Parathyroid adenoma (tissue), 2 donors: ENCODE data around the gene GTF2H1.
A peak's percentile ranks its signal among the peaks of the same experiment; 100 is the strongest.
"Not testable (repeated sequence)": the region's sequence is repeated elsewhere in the genome, so short reads cannot be mapped to it uniquely, and the experiment has no call there.

Experiments
- H2AFZ ChIP-seq: fragments of 300-600 bp; sonication (generic); one replicate; pipeline ENCODE4 v1.7.0; 2017; ENCODE audit warnings: antibody characterized with exemption, mild to moderate bottlenecking
- H3K27ac ChIP-seq: fragments of 300-600 bp; sonication (generic); one replicate; pipeline ENCODE4 v1.7.0; 2017
- H3K27me3 ChIP-seq: fragments of 300-600 bp; sonication (generic); one replicate; pipeline ENCODE4 v1.7.0; 2017; ENCODE audit warnings: low read length; ENCODE audit not compliant: control insufficient read depth, insufficient read depth
- H3K36me3 ChIP-seq: fragments of 300-600 bp; sonication (generic); one replicate; pipeline ENCODE4 v1.7.0; 2017; ENCODE audit warnings: low read length; ENCODE audit not compliant: control insufficient read depth, insufficient read depth
- H3K4me1 ChIP-seq: fragments of 300-600 bp; sonication (generic); one replicate; pipeline ENCODE4 v1.7.0; 2017; ENCODE audit warnings: control low read depth
- H3K4me2 ChIP-seq: fragments of 300-600 bp; sonication (generic); one replicate; pipeline ENCODE4 v1.7.0; 2017; ENCODE audit warnings: low read length
- H3K4me3 ChIP-seq: fragments of 300-600 bp; sonication (generic); one replicate; pipeline ENCODE4 v1.7.0; 2017; ENCODE audit warnings: low read depth, low read length
- H3K79me2 ChIP-seq: fragments of 300-600 bp; sonication (generic); one replicate; pipeline ENCODE4 v1.7.0; 2017; ENCODE audit warnings: control low read depth
- H3K9ac ChIP-seq: fragments of 300-600 bp; sonication (generic); one replicate; pipeline ENCODE4 v1.7.0; 2017; ENCODE audit warnings: mild to moderate bottlenecking
- H3K9me3 ChIP-seq: fragments of 300-600 bp; sonication (generic); one replicate; pipeline ENCODE4 v1.7.0; 2017; ENCODE audit warnings: low read length; ENCODE audit not compliant: control insufficient read depth
- TF ChIP-seq, protein P1 (sequence below): fragments of 300-600 bp; sonication (generic); IDR thresholded peaks from one replicate; pipeline ENCODE4 v1.7.0; 2017; ENCODE audit warnings: antibody characterized with exemption, mild to moderate bottlenecking
- donor health status: primary hyperparathyroidism.

GTF2H1 gene

DNA sequence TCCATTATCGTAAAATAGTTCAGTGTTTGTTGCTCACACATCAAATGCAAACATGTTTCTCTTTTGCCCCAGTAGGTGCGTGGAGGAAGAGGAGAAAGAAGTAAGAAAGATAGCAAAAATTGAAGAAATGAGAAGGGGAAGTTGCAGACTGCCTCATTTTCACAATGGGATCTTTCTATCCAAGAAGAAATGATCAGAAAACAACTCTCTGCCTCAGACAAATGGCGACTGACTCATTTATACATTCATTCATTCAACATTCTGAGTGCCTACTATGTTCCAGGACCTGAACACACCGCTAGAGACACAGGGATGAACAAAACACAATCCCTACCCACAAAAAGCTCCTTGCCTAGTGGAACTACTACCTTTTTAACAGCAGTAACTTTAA lies 794 bp upstream of the GTF2H1 start:
- peak overlapping the region; percentile 95 for H2AFZ ChIP-seq
- no peaks in the 10 kb centered on the region for H3K27me3 ChIP-seq
- H3K9ac ChIP-seq, result peak overlapping the region; percentile 57
- peak overlapping the region; percentile 88 for H3K4me2 ChIP-seq
- H3K4me3 ChIP-seq, result peak overlapping the region; percentile 95
- H3K27ac ChIP-seq, result peak overlapping the region; percentile 96
- TF ChIP-seq, protein P1, sequence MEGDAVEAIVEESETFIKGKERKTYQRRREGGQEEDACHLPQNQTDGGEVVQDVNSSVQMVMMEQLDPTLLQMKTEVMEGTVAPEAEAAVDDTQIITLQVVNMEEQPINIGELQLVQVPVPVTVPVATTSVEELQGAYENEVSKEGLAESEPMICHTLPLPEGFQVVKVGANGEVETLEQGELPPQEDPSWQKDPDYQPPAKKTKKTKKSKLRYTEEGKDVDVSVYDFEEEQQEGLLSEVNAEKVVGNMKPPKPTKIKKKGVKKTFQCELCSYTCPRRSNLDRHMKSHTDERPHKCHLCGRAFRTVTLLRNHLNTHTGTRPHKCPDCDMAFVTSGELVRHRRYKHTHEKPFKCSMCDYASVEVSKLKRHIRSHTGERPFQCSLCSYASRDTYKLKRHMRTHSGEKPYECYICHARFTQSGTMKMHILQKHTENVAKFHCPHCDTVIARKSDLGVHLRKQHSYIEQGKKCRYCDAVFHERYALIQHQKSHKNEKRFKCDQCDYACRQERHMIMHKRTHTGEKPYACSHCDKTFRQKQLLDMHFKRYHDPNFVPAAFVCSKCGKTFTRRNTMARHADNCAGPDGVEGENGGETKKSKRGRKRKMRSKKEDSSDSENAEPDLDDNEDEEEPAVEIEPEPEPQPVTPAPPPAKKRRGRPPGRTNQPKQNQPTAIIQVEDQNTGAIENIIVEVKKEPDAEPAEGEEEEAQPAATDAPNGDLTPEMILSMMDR, result no peak
- H3K79me2 ChIP-seq, result peaks cover 19% of the 10 kb centered on the region
- no peaks in the 10 kb centered on the region for H3K36me3 ChIP-seq
- H3K9me3 ChIP-seq, result no peaks in the 10 kb centered on the region
- no peaks in the 10 kb centered on the region for H3K4me1 ChIP-seq

DNA sequence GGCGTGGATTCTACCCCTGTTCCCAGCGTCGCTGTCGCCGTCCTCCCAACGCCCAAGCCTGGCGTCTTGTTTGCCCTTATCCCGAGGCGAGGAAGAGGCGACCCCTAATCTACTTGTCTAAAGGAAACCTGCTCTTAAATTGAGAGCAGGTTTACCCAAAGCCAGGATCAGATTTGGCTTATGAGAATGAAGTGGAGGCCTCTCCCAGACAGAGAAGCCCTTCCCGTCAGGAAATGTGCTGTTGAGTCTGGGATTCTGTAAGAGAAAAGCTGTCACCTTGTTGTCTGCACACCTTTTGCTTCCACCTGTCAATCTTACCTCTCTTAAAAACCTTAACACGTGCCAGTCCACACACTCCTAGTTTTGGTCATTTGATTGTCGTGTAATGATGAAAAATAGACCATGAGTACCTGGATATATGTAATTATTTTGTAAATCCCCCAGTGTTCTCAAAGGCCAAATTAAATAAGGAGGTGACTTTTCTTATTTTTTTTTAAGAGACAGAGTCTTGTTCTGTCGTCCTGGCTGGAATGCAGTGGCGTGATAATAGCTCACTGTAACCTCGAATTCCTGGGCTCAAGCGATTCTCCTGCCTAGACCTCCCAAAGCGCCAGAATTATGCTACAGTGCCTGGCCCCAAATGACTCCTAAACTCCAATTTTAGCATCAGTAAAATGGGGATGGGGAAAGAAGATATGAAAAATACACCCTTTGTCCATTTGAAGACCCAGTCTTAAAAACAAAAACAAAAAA lies 627 bp downstream of the GTF2H1 start:
- H3K27ac ChIP-seq, result no peak overlapping the region
- no peaks in the 10 kb centered on the region for H3K27me3 ChIP-seq
- peak overlapping the region; percentile 56 for H2AFZ ChIP-seq
- no peaks in the 10 kb centered on the region for H3K36me3 ChIP-seq
- no peaks in the 10 kb centered on the region for H3K4me1 ChIP-seq
- H3K4me2 ChIP-seq, result peak overlapping the region; percentile 59
- no peaks in the 10 kb centered on the region for H3K9me3 ChIP-seq
- peaks cover 17% of the 10 kb centered on the region for H3K79me2 ChIP-seq
- no peak overlapping the region for H3K9ac ChIP-seq
- TF ChIP-seq, protein P1, result no peak
- H3K4me3 ChIP-seq, result peak overlapping the region; percentile 95

DNA sequence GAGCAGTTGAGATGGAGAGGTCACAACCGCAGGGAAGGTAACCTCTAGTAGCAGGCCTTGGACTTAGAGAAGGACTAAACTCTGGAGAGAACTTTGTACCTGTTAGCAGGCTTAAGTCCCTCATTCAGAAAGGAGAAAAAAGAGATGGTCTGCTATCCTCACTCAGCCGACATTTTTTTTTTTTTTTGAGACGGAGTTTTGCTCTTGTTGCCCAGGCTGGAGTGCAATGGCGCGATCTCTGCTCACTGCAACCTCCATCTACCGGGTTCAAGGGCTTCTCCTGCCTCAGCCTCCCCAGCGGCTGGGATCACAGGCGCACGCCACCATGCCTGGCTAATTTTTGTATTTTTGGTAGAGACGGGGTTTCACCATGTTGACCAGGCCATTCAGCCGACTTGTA lies 1.5 kb downstream of the GTF2H1 start:
- H3K9me3 ChIP-seq, H3K4me3 ChIP-seq, H3K36me3 ChIP-seq, H3K4me1 ChIP-seq, H3K27ac ChIP-seq, H3K27me3 ChIP-seq, H3K4me2 ChIP-seq, H3K9ac ChIP-seq, H2AFZ ChIP-seq: not testable (repeated sequence)
- H3K79me2 ChIP-seq, result peaks cover 17% of the 10 kb centered on the region

DNA sequence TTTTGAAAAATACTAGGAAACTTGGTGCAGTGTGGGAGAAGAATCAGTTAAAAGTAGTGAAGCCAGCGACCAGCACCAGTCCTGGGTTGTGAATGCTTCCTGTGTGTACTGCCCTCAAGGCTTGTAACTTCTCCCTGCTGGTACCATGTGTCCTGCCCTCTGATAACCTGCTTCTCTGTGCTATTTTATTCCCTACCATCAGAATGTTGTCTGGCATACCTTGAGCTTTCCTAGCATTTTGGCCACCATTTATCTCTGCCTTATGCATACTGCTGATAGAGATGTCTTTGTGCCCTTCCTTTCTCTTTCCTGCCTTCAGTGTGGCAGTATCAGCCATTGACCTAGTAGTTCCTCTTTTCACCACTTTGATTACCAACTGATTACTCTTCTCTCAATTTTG lies 2.0 kb downstream of the GTF2H1 start:
- TF ChIP-seq, protein P1, result no peak
- no peaks in the 10 kb centered on the region for H3K27me3 ChIP-seq
- no peak overlapping the region for H3K4me2 ChIP-seq
- H3K4me1 ChIP-seq, result no peaks in the 10 kb centered on the region
- no peak overlapping the region for H2AFZ ChIP-seq
- H3K79me2 ChIP-seq, result peaks cover 17% of the 10 kb centered on the region
- H3K36me3 ChIP-seq, result no peaks in the 10 kb centered on the region
- H3K9me3 ChIP-seq, result no peaks in the 10 kb centered on the region
- no peak overlapping the region for H3K27ac ChIP-seq
- no peak overlapping the region for H3K9ac ChIP-seq
- H3K4me3 ChIP-seq, result no peak overlapping the region

DNA sequence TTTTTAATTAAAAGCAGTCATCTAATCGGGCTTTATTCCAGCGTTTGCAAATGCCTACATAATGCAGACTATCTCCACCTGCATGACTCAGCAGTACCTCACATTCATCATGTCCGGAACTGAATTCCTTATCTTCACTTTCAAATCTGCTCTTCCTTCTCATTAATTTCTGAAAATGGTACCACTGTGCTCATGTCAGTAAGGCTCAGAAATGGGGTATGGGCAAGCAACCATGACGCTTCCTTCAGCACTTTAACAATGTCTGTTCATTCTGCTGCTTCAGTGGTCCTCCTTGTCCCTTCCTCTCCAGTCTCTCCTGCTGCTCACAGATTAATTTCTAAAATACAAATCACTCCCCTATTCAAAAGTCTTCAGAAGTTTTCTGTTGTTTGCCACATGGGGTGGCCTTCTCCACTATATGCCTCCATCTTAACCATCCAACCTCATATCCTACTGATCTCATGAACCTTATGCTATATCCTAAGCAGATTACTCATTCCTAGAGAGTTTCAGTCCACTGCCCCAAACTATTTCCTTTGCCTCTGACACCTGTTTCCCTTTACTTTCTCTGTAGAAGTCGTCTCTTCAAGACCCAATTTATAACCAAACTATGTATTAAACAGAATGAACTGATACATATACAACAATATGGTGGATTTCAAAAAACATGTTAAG lies 7.0 kb downstream of the GTF2H1 start:
- no peak overlapping the region for H3K9ac ChIP-seq
- no peak overlapping the region for H3K4me2 ChIP-seq
- TF ChIP-seq, protein P1, result no peak
- H2AFZ ChIP-seq, result no peak overlapping the region
- no peaks in the 10 kb centered on the region for H3K9me3 ChIP-seq
- no peak overlapping the region for H3K4me3 ChIP-seq
- no peak overlapping the region for H3K27ac ChIP-seq
- no peaks in the 10 kb centered on the region for H3K36me3 ChIP-seq
- no peaks in the 10 kb centered on the region for H3K27me3 ChIP-seq
- H3K4me1 ChIP-seq, result no peaks in the 10 kb centered on the region
- H3K79me2 ChIP-seq, result peaks cover 3% of the 10 kb centered on the region
